GM19099 (cell line): Measurements from ENCODE around the gene CORIN.

Experiments
- POLR2A ChIP-seq: IDR thresholded peaks from 3 replicates; pipeline ENCODE4 v1.6.1; 2011; ENCODE audit warnings: low read depth; ENCODE audit not compliant: insufficient read length; ENCODE audit errors: extremely low read depth

Gene CORIN

GRCh38 chr4:47837908-47838294, at the start of gene CORIN:
CORIN (minus strand) TSS chr4:47838067; CDS start chr4:47837949, 118 bp downstream.
- no peak for TF ChIP-seq POLR2A

GRCh38 chr4:47882228-47882627, 44.4 kb upstream of the CORIN start:
- TF ChIP-seq POLR2A = no peak

DNA sequence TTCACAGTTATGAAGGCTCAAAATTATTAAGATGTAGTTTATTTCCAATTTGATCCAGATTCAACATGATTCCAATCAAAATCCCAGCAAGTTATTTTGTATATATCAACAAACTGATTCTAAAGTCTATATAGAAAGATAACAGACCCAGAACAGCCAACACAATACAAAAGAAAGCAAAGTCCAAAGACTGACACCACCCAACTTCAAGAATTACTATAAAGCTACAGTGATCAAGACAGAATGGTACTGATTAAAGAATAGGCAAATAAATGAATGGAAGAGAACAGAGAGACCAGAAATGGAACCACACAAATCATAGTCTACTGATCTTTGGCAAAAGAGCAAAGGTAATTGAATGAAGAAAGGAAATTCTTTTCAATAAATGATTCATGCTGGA, 41.6 kb upstream of the CORIN start:
- TF ChIP-seq POLR2A = no peak

- TF ChIP-seq POLR2A = no peak
Measured at GRCh38 chr4:47876784-47877546, 39.1 kb upstream of the CORIN start.

GRCh38 chr4:47876310-47876709, 38.4 kb upstream of the CORIN start:
- TF ChIP-seq POLR2A = no peak

DNA sequence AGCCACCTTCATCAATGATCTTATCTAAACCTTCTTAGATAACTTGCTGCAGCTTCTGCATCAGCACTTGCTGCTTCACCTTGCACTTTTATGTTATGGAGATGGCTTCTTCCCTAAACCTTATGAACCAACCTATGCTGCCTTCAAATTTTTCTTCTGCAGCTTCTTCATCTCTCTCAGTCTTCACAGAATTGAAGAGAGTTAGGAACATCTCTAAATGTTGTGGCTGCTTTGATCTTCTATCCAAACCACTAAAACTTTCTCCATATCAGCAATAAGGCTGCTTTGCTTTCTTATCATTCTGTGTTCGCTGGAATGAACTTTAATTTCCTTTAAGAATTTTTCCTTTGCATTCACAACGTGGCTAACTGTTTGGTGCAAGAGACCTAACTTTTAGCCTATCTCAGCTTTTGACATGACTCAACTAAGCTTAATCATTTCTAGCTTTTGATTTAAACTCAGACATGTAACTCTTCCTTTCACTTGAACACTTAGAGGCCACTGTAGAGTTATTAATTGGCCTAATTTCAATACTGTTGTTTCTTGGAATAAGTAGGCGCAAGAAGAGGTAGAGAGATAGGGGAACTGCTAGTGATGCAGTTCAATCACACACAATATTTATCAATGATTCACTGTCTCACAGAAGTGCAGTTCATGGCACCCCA, 36.1 kb upstream of the CORIN start:
- no peak for TF ChIP-seq POLR2A

GRCh38 chr4:47863486-47863885, 25.6 kb upstream of the CORIN start:
- TF ChIP-seq POLR2A = no peak

GRCh38 chr4:47862297-47862696, 24.4 kb upstream of the CORIN start:
- TF ChIP-seq POLR2A = no peak

GRCh38 chr4:47860305-47860704, 22.4 kb upstream of the CORIN start:
- TF ChIP-seq POLR2A = no peak

- TF ChIP-seq POLR2A = no peak
Measured at GRCh38 chr4:47858006-47858405, 20.1 kb upstream of the CORIN start.

DNA sequence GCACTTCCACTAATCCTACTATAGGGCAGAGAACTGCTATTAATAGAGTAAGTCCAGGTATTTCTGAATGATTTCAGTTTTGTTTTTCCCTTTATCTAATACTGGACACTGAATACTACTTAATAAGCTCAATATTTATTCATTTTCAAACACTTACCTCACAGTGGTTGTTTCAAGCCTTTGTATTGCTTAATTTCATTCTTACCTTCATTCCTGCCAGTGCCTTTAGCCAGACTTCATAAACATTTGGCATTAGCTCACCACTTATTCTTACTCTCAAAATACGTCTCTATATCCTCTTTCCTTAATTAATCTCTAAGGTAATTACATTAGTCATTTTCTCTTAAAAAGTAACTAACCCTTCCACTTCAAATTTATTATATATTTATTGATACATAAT, 18.8 kb upstream of the CORIN start:
- TF ChIP-seq POLR2A = no peak

- no peak for TF ChIP-seq POLR2A
Measured at GRCh38 chr4:47855350-47855749, 17.5 kb upstream of the CORIN start.

DNA sequence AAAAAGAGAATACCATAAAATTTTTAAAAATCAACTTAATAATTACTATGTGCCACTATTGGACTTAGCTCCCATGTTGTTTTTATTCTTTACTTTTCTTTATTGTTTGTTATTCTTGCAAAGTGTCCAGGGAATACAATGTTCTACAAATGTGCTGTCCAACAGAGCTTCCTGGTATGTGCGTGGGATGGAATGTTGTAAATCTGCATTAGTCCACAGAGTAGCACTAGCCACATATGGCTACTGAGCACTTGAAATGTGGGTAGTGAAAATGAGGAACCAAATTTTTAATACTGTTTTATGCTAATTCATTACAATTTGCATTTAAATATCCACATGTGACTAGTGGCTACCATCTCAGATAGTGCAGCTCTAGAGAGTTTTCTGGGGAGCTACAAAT, 14.3 kb upstream of the CORIN start:
- TF ChIP-seq POLR2A = no peak

DNA sequence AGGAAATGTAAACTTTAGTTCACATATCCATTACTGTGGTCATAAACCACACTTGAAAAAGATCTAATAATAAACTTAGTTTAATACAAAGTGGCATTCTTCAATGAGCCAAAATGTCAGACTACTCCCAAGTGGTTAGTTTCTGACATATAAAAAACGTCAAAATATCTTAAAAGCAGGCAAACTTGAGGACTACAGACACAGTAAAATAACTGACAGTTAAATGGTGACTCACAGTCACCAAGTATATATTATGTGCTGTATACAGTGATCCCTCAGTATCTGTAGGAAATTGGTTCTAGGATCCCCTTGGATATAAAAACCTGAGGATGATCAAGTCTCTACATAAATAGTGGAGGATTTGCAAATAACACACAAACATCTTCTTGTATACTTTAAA, 11.6 kb upstream of the CORIN start:
- no peak for TF ChIP-seq POLR2A

- TF ChIP-seq POLR2A = no peak
Measured at GRCh38 chr4:47848041-47848440, 10.2 kb upstream of the CORIN start.

DNA sequence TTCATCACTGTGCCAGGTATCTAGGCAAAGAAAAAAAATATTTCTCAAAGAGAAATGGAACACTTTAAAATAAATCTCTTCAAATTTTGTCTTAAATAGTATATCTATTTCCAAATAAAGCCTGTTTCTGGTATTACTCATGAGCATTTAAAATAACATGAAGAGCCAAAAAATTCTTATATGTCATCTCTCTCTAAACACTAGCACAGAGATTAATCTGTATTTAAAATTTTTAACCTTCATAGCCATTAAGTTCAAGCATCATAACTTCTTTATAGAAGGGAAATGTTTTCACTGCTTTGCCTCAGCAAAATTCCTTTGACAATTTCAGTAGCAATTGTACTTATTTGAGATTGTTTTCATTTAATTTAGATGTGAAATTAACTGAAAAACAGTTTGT, 5.1 kb upstream of the CORIN start:
- no peak for TF ChIP-seq POLR2A

DNA sequence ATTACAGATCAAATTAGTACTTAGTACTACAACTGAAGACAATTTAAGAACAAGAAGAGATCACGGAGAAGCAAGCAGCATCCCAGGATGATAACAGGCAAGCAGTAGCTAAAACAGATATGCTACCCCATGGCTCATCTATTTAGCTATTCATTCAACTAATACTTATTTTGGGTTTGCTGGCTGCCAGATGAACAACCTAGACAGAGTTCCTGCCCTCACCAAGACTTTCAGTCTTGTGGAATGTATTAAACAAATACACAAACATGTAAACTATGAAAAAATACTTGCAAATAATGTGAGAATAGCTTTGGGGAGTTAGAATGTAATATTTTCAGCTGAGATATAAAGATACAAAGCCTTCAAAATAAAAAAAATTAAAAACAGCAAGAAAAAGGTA, 2.4 kb upstream of the CORIN start:
- no peak for TF ChIP-seq POLR2A

DNA sequence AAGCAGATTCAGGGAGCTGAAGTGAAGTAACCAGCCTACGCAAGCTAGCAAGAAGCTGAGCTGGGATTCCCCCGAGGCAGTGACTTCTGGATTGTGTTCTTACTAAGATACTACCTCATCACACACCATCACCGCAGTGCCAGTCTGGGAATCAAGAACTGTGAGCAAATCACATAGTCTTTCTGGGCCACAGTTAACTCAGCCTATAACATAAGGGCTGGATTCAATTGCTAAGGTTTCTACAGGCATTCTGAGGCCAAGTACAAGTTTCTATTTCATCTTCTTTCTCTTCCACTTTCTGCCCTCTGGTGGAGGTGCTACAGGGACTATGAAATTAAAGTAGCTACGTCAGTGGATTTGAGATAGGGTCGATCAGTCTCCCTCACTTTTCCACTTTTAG, 1.4 kb upstream of the CORIN start:
- TF ChIP-seq POLR2A = no peak

GRCh38 chr4:47838445-47838844, 578 bp upstream of the CORIN start:
- no peak for TF ChIP-seq POLR2A
